ENCODE results near the gene RAB44.

RAB44 gene

GRCh38 chr6:36751091-36751490 lies 53.5 kb downstream of the RAB44 start:
- H3K4me3 ChIP-seq = no peak overlapping the region
- no peak for DNase-seq (ENCODE audit: low read depth, low spot score)
- TF ChIP-seq POLR2AphosphoS5 (IDR thresholded peaks at IDR 0.05; ENCODE audit: borderline replicate concordance, low read depth, low read length) = no peak
- H3K9me3 ChIP-seq (ENCODE audit: low read depth, low read length) = no peaks in the 10 kb centered on the region; the same call in 1 of the 2 replicates
- no peaks in the 10 kb centered on the region for H3K36me3 ChIP-seq (ENCODE audit: insufficient read depth, low read length)
- no peak overlapping the region for H3K27ac ChIP-seq
- H3K9ac ChIP-seq (ENCODE audit: insufficient read length) = no peak overlapping the region

GRCh38 chr6:36751833-36752186 lies 54.2 kb downstream of the RAB44 start:
- DNase-seq (ENCODE audit: low read depth, low spot score) = no peak
- no peaks in the 10 kb centered on the region for H3K36me3 ChIP-seq (ENCODE audit: insufficient read depth, low read length)
- no peaks in the 10 kb centered on the region; the same call in 1 of the 2 replicates for H3K9me3 ChIP-seq (ENCODE audit: low read depth, low read length)
- no peak overlapping the region for H3K27ac ChIP-seq
- no peak overlapping the region for H3K4me3 ChIP-seq
- TF ChIP-seq POLR2AphosphoS5 (IDR thresholded peaks at IDR 0.05; ENCODE audit: borderline replicate concordance, low read depth, low read length) (no peak), FOXP2 (optimal IDR thresholded peaks at IDR 0.05; ENCODE audit: control extremely low read depth, extremely low read length, insufficient read depth) (no peak), EZH2 (IDR thresholded peaks at IDR 0.05) (no peak)
- H3K9ac ChIP-seq (ENCODE audit: insufficient read length) = no peak overlapping the region

- TF ChIP-seq POLR2AphosphoS5 (IDR thresholded peaks at IDR 0.05; ENCODE audit: borderline replicate concordance, low read depth, low read length) = no peak
- no peak for TF ChIP-seq EZH2 (IDR thresholded peaks at IDR 0.05)
- no peak for TF ChIP-seq FOXP2 (optimal IDR thresholded peaks at IDR 0.05; ENCODE audit: control extremely low read depth, extremely low read length, insufficient read depth)
- Histone ChIP-seq H3K4me3 (no peak overlapping the region), H3K36me3 (ENCODE audit: insufficient read depth, low read length) (no peaks in the 10 kb centered on the region), H3K27ac (no peak overlapping the region), H3K9ac (ENCODE audit: insufficient read length) (no peak overlapping the region), H3K9me3 (ENCODE audit: low read depth, low read length) (no peaks in the 10 kb centered on the region; the same call in 1 of the 2 replicates)
- no peak for DNase-seq (ENCODE audit: low read depth, low spot score)
Observed at GRCh38 chr6:36752187-36752885, 54.7 kb downstream of the RAB44 start.

GRCh38 chr6:36752886-36753506 lies 55.4 kb downstream of the RAB44 start:
- no peak for DNase-seq (ENCODE audit: low read depth, low spot score)
- H3K9ac ChIP-seq (ENCODE audit: insufficient read length) = no peak overlapping the region
- H3K36me3 ChIP-seq (ENCODE audit: insufficient read depth, low read length) = no peaks in the 10 kb centered on the region
- H3K9me3 ChIP-seq (ENCODE audit: low read depth, low read length) = no peaks in the 10 kb centered on the region; the same call in 1 of the 2 replicates
- H3K27ac ChIP-seq = no peak overlapping the region
- TF ChIP-seq EZH2 (IDR thresholded peaks at IDR 0.05) (no peak), POLR2AphosphoS5 (IDR thresholded peaks at IDR 0.05; ENCODE audit: borderline replicate concordance, low read depth, low read length) (no peak), FOXP2 (optimal IDR thresholded peaks at IDR 0.05; ENCODE audit: control extremely low read depth, extremely low read length, insufficient read depth) (no peak)
- no peak overlapping the region for H3K4me3 ChIP-seq

GRCh38 chr6:36753671-36754405 lies 56.2 kb downstream of the RAB44 start:
- DNase-seq (ENCODE audit: low read depth, low spot score) = no peak
- Histone ChIP-seq H3K36me3 (ENCODE audit: insufficient read depth, low read length) (no peaks in the 10 kb centered on the region), H3K27ac (no peak overlapping the region), H3K9me3 (ENCODE audit: low read depth, low read length) (no peaks in the 10 kb centered on the region), H3K4me3 (no peak overlapping the region), H3K9ac (ENCODE audit: insufficient read length) (no peak overlapping the region)
- TF ChIP-seq FOXP2 (optimal IDR thresholded peaks at IDR 0.05; ENCODE audit: control extremely low read depth, extremely low read length, insufficient read depth) = no peak
- TF ChIP-seq EZH2 (IDR thresholded peaks at IDR 0.05) = no peak
- no peak for TF ChIP-seq POLR2AphosphoS5 (IDR thresholded peaks at IDR 0.05; ENCODE audit: borderline replicate concordance, low read depth, low read length)

- Histone ChIP-seq H3K27ac (no peak overlapping the region), H3K9me3 (ENCODE audit: low read depth, low read length) (no peaks in the 10 kb centered on the region), H3K36me3 (ENCODE audit: insufficient read depth, low read length) (no peaks in the 10 kb centered on the region), H3K4me3 (no peak overlapping the region), H3K9ac (ENCODE audit: insufficient read length) (no peak overlapping the region)
- no peak for TF ChIP-seq POLR2AphosphoS5 (IDR thresholded peaks at IDR 0.05; ENCODE audit: borderline replicate concordance, low read depth, low read length)
- TF ChIP-seq FOXP2 (optimal IDR thresholded peaks at IDR 0.05; ENCODE audit: control extremely low read depth, extremely low read length, insufficient read depth) = no peak
- TF ChIP-seq EZH2 (IDR thresholded peaks at IDR 0.05) = no peak
- no peak for DNase-seq (ENCODE audit: low read depth, low spot score)
Observed at GRCh38 chr6:36754582-36755434, 57.2 kb downstream of the RAB44 start.

- H3K4me3 ChIP-seq = no peak overlapping the region
- no peak overlapping the region for H3K9ac ChIP-seq (ENCODE audit: insufficient read length)
- H3K36me3 ChIP-seq (ENCODE audit: insufficient read depth, low read length) = no peaks in the 10 kb centered on the region
- no peak for DNase-seq (ENCODE audit: low read depth, low spot score)
- no peaks in the 10 kb centered on the region for H3K9me3 ChIP-seq (ENCODE audit: low read depth, low read length)
- H3K27ac ChIP-seq = no peak overlapping the region
- TF ChIP-seq EZH2 (IDR thresholded peaks at IDR 0.05) = no peak
- no peak for TF ChIP-seq POLR2AphosphoS5 (IDR thresholded peaks at IDR 0.05; ENCODE audit: borderline replicate concordance, low read depth, low read length)
- no peak for TF ChIP-seq FOXP2 (optimal IDR thresholded peaks at IDR 0.05; ENCODE audit: control extremely low read depth, extremely low read length, insufficient read depth)
Observed at GRCh38 chr6:36755435-36756348, 58.1 kb downstream of the RAB44 start.

Data from SK-N-MC (cell line).